Measurements from ENCODE around the gene SH2D3A. TPM values are rescaled to one million over a fixed set of nuclear protein-coding genes. Genes with fewer than 3 reads are reported as not detected.
"Not testable (repeated sequence)": the region's sequence is repeated elsewhere in the genome, so short reads cannot be mapped to it uniquely, and the experiment has no call there.

SH2D3A gene
- total RNA-seq, 2 donors from 2014 or later = 16.4 to 33.0 TPM

DNA sequence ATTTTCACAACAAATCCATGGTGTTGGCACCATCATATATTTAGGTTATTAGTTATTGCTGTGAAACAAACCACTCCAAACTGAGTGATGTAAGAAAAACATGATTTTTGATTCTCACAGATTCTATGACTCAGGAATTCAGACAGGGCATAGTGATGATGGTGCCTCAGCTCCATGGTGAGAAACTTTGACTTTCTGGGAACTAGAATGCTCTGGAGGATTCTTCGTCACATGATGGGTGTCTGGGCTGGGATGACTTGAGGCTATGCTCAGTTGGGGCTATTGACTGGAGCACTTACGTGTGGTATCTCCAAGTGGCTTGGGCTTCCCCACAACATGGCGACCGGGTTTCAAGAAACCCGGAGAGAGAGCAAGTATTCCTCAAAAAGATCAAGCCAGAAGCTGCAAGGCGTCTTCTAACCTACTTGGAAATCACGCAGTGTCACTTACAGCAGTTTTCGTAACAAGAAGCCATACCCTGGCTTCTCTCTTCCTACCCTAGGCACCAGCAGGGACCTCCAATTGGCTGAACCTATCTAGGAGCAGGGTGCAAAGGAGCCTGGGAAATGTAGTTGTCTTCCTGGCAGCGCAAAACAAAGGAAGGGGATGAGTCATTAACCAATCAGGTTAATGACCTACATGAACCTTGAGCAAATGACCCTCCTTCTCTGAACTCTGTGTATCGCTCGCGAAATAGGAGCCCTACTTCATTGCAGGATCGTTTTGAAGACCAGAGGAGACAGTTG lies 27.6 kb upstream of the SH2D3A start:
- DNase-seq (ENCODE audit: low spot score in 2 of 2) (no peak), ATAC-seq (no peak)
- peaks cover 5 to 73% of the 10 kb centered on the region in 2 donors for H3K36me3 Mint-ChIP-seq
- H3K9me3 Mint-ChIP-seq = peaks cover 3 to 17% of the 10 kb centered on the region in 2 donors
- H3K27ac Mint-ChIP-seq = no peak overlapping the region

DNA sequence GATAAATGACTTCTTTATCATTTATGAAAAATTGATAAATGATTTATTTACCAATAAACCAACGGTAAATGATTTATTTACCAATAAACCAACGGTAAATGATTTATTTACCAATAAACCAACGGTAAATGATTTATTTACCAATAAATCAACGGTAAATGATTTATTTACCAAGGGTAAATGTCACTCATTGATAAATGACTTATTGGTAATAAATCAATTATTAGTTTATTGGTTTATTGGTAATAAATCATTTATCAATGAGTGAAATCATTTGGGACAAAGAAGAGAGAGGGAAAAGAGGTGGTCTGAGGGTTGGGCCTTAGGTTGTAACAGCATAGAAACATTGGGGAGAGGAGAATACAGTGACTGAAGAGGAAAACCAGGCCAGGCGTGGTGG lies 26.7 kb upstream of the SH2D3A start:
- no peak for DNase-seq (ENCODE audit: low spot score in 2 of 2)
- Mint-ChIP-seq H3K36me3 (peaks cover 9 to 80% of the 10 kb centered on the region in 2 donors), H3K27ac (no peak overlapping the region), H3K9me3 (peaks cover 3 to 17% of the 10 kb centered on the region in 2 donors)
- ATAC-seq = no peak

DNA sequence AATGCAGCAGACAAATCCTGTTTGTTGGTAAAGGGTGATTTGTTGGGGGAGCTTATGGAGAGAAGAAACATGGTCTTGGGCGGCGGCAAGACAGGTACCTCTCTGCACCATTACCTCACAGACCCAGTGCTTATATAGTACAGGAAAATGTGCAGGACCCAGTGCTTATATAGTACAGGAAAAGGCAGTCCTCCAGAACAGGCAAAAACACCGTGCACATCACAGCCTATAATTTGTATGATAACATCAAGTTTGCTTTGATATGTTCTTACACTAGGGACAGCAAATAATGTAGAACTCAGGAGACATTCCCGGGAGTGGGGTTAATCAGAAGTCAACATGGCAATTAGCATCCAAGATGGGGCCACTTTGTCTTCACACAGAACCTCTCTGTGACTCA lies 26.2 kb upstream of the SH2D3A start:
- Mint-ChIP-seq H3K36me3 (peaks cover 9 to 81% of the 10 kb centered on the region in 2 donors), H3K27ac (no peak overlapping the region), H3K9me3 (peaks cover 3 to 17% of the 10 kb centered on the region in 2 donors)
- ATAC-seq = no peak
- no peak for DNase-seq (ENCODE audit: low spot score in 2 of 2)

DNA sequence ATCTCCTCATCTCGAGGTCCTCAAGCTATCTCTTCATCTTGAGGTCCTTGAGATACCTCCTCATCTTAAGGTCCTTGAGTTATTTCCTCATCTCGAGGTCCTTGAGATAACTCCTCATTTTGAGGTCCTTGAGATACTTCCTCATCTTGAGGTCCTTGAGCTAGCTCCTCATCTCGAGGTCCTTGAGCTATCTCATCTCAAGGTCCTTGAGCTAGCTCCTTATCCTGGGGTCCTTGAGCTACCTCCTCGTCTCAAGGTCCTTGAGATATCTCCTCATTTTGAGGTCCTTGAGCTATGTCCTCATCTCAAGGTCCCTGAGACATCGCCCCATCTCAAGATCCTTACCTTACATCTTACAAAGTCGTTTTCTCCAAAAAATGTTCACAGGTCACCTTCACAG lies 24.0 kb upstream of the SH2D3A start:
- peak overlapping the region; percentile 4 to 80 for H3K27ac Mint-ChIP-seq
- DNase-seq (ENCODE audit: low spot score in 2 of 2) (no peak), ATAC-seq (no peak)
- H3K36me3 Mint-ChIP-seq = peaks cover 9 to 81% of the 10 kb centered on the region in 2 donors
- peaks cover 3 to 17% of the 10 kb centered on the region in 2 donors for H3K9me3 Mint-ChIP-seq

DNA sequence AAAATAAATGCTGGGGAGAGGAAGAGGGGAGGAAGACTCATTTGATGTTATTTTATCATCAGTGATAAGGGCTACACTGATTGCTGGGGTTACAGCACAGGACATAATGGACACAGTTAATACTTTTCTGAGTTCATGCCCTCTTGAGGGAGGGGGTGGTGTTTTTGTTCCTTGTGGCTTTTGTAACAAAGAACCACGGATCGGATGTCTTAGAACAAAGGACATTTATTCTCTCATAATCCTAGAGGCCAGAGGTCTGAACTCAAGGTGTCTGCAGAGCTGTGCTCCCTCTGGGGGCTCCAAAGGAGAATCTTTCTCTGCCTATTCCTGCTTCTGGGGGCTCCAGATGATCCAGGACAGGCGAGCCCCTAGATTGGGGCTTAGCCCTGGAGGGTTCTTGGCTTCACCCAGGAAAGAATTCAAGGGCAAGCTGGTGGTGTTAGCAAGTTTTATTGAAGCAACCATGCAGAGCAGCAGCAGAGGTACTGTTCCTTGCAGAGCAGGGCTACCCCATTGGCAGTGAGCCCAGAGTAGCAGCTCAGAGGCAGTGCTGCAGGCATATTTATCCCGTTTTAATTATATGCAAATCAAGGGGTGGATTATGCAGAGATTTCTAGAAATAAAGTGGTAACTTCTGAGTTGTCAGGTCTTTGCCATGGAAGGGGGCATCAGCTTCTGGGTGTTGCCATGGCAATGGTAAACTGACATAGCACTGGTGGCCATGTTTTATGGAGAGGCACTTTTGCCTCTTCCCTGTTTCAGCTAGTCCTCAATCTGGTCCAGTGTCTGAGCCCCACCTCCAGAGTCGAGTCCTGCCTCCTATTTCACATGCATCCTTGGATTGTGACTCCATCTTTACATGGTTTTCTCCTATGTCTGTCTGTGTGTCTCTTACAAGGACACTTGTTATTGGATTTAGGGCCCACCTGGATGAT lies 23.2 kb upstream of the SH2D3A start:
- Mint-ChIP-seq H3K36me3 (peaks cover 14 to 81% of the 10 kb centered on the region in 2 donors), H3K9me3 (peaks cover 3 to 17% of the 10 kb centered on the region in 2 donors), H3K27ac (peak overlapping the region in 1 of 2 donors; percentile 4)
- ATAC-seq (no peak), DNase-seq (ENCODE audit: low spot score in 2 of 2) (no peak)

DNA sequence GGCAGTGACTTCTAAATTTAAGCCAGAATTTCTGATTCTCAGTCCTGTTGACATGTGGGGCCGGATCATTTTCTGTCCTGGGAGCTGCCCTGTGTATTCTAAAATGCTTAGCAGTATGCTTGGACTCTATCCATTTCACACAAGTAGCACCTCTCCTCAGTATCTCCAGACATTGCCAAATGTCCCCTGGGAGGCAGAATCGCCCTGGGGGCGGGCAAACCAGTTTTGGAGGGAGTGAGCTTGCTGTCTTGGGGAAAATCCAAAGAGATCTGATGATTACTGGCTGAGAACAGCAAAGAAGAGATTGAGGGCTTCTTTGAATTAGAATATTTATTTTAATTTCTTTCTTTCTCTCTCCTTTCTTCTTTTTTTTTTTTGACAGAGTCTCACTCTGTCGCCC lies 21.7 kb upstream of the SH2D3A start:
- DNase-seq (ENCODE audit: low spot score in 2 of 2) (no peak), ATAC-seq (no peak)
- Mint-ChIP-seq H3K36me3 (peaks cover 10 to 75% of the 10 kb centered on the region in 2 donors), H3K9me3 (peaks cover 0 to 10% of the 10 kb centered on the region in 2 donors), H3K27ac (peak overlapping the region in 1 of 2 donors; percentile 57)

DNA sequence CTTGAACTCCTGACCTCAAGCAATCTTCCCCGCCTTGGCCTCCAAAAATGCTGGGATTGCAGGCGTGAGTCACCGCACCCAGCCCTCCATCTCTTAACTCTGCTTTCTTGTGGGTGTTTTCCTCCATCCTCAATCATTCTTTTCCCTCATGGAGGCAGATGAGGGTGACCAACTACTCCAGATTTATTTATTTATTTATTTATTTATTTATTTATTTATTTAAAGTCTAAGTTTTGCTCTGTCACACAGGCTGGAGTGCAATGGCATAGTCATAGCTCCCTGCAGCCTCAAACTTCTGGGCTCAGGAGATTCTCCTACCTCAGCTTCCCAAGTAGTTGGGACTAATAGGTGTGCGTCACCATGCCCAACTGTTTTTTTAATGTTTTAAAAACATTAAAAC lies 20.2 kb upstream of the SH2D3A start:
- DNase-seq (ENCODE audit: low spot score in 2 of 2) (no peak), ATAC-seq (no peak)
- H3K36me3 Mint-ChIP-seq = peaks cover 10 to 60% of the 10 kb centered on the region in 2 donors

DNA sequence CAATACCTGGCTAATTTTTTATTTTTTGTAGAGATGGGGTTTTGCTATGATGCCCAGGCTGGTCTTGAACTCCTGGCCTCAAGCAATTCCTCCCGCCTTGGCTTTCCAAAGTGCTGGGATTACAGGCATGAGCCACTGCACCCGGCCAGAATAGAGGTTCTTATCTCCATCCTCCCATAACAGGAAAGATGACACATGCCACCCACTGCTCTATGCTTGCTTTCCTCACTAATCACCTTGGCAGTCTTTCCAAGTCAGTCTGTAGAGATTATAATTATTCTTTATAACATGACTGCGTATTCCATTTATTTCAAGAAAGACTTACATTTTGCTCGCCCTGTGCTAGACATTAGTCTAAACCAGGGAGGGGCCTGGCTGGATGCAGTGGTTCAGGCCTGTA lies 12.0 kb upstream of the SH2D3A start:
- peaks cover 24 to 47% of the 10 kb centered on the region in 2 donors for H3K36me3 Mint-ChIP-seq
- H3K9me3 Mint-ChIP-seq = peaks cover 7 to 17% of the 10 kb centered on the region in 2 donors
- H3K27ac Mint-ChIP-seq = peak overlapping the region in 1 of 2 donors; percentile 68
- no peak for DNase-seq (ENCODE audit: low spot score in 2 of 2)
- peak in 1 of 2 donors; percentile 44 for ATAC-seq

More for the DNA sequence above, 20.2 kb upstream of the SH2D3A start:
- Mint-ChIP-seq H3K9me3 (peaks cover 0 to 10% of the 10 kb centered on the region in 2 donors), H3K27ac (peak overlapping the region in 1 of 2 donors; percentile 86)

DNA sequence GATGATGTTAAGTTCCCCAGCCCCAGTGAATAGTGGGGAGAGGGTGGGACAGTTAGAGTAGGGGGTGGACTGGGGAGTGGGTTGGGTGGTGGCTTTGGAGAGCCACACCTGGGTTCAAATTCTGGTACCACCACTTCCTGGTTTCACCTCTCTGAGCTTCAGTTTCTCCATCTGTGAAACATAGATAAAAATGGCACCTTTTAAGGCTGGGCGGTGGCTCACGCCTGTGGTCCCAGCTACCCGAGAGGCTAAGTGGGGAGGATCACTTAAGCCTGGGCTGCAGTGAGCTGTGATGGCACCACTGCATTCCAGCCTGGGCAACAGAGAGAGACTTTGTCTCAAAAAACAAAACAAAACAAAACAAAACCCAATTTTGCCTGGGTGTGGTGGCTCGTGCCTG lies 11.2 kb upstream of the SH2D3A start:
- ATAC-seq = peak in 1 of 2 donors; percentile 32
- Mint-ChIP-seq H3K36me3 (peaks cover 24 to 53% of the 10 kb centered on the region in 2 donors), H3K9me3 (peaks cover 7 to 17% of the 10 kb centered on the region in 2 donors), H3K27ac (peak overlapping the region; percentile 68 to 77)
- DNase-seq (ENCODE audit: low spot score in 2 of 2) = no peak

DNA sequence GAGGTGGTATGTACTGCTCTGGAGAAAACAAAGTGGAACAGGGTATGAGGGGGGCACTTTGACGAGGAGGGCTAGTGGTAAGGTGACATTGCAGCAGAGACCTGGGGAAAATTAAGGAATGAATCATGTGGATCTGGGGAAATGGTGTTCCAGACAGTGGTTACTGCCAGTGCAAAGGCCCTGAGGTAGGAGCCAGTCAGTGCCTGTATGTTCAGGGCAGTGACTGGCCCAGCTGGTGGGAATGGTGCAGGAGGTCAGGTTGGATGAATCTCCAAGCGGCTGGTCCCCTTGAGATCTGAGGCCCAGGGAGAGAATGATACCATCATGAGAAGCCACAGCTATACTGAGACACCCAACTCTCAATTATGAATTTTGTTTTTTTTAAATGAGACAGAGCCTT lies 10.2 kb upstream of the SH2D3A start:
- Mint-ChIP-seq H3K9me3 (peaks cover 7 to 17% of the 10 kb centered on the region in 2 donors), H3K36me3 (peaks cover 24 to 56% of the 10 kb centered on the region in 2 donors), H3K27ac (no peak overlapping the region)
- DNase-seq (ENCODE audit: low spot score in 2 of 2) (no peak), ATAC-seq (no peak)

DNA sequence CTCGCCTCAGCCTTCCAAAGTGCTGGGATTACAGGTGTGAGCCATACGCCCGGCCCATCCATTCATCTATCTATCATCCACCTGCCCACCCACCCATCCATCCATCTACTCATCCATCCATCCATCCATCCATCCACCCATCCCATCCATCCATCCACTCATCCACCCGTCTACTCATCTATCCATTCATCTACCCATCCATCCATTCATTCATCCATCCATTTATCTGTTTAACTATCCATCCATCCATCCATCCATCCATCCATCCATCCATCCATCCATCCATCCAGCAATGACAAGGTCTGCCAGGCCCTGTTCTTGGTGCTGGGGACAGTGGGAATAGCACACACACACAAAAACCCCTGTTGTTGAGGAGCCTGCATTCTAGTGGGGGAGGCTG lies 9.8 kb upstream of the SH2D3A start:
- peaks cover 24 to 60% of the 10 kb centered on the region in 2 donors for H3K36me3 Mint-ChIP-seq
- DNase-seq (ENCODE audit: low spot score in 2 of 2) (no peak), ATAC-seq (no peak)
- peaks cover 7 to 17% of the 10 kb centered on the region in 2 donors for H3K9me3 Mint-ChIP-seq
- H3K27ac Mint-ChIP-seq = no peak overlapping the region

DNA sequence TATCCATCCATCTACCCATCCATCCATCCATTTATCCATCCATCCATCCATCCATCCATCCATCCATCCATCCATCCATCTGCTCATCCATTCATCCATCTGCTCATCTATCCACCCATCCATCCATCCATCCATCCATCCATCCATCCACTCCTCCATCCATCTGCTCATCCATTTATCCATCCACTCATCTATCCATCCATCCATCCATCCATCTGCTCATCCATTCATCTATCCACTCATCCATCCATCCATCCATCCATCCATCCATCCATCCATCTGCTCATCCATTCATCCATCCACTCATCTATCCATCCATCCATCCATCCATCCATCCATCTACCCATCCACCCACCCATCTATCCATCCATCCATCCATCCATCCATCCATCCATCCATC lies 8.8 kb upstream of the SH2D3A start:
- ATAC-seq = not testable (repeated sequence)

DNA sequence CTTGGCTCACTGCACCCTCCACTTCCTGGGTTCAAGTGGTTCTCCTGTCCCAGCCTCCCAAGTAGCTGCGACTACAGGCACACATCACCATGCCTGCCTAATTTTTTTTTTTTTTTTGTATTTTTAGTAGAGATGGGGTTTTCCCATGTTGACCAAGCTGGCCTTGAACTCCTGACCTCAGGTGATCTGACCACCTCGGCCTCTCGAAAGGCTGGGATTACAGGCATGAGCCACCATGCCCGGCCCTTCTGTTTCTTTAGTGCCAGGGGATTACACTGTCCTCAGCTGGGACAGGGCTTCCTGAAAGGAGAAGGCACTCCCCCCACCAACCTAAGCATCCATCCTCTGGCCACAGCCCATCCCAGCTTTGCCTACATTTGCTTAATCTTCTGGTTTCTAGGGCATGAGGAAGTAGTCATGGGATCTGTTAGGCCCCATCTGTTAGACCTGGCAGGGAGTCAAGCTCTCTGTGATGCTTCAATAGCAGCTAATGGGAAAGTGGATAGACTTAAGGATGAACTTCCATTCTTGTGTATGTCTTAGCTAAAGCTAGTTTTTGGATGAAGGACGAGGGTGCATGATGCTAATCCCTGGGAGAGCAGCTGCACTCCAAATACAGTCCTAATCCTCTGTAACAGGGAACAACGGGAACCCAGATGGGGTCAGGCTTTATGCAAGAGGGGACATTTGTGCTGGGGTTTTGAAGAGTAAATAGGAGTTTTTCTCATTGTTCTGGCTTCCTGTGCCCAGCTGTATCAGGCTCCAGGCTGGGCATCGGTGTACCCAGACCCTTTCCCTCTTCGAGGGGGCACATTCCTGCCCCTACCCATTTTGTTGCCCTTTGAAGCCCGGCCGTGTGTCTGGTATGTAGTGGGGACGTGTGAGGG lies 7.8 kb upstream of the SH2D3A start:
- ATAC-seq (no peak), DNase-seq (ENCODE audit: low spot score in 2 of 2) (no peak)
- Mint-ChIP-seq H3K27ac (no peak overlapping the region), H3K9me3 (peaks cover 7 to 17% of the 10 kb centered on the region in 2 donors), H3K36me3 (peaks cover 24 to 52% of the 10 kb centered on the region in 2 donors)

More for the DNA sequence above, 8.8 kb upstream of the SH2D3A start:
- Mint-ChIP-seq H3K9me3 (peaks cover 7 to 17% of the 10 kb centered on the region in 2 donors), H3K36me3 (peaks cover 24 to 55% of the 10 kb centered on the region in 2 donors)
- not testable (repeated sequence) for H3K27ac Mint-ChIP-seq; DNase-seq (ENCODE audit: low spot score in 2 of 2)

DNA sequence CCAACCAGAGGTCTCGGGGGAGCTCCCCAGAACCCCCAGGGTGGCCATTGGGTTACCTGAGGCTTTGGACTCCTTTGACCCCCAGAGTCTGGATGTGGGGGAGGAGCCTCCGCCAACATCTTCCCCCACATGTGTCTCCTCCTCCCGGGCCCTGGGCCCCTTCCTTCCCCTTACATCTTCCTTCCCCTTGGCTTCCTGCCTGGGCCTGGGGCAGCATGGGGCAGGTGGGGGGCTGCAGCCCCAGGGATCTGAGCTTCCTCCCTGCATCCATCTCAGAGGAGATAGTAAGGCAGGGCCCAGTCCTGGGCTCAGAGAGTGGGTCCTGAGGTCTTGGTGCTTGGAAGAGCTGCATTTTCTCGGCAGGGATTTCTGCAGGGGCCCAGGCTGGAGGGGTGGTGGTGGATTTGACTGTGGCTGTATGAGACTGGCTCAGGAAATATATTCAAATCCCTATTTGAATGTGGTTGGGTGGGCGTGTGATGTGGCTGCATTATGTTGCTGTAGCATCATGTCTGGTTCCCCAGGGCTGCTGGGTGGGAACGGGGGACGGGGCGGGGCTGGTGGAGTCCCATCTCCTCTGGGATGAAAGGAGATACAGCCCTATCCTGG lies 6.2 kb upstream of the SH2D3A start:
- ATAC-seq (peak; percentile 46 to 68), DNase-seq (ENCODE audit: low spot score in 2 of 2) (peak; percentile 60 to 65)
- peaks cover 7 to 17% of the 10 kb centered on the region in 2 donors for H3K9me3 Mint-ChIP-seq
- H3K27ac Mint-ChIP-seq = peak overlapping the region; percentile 87 to 96
- peaks cover 24 to 52% of the 10 kb centered on the region in 2 donors for H3K36me3 Mint-ChIP-seq

DNA sequence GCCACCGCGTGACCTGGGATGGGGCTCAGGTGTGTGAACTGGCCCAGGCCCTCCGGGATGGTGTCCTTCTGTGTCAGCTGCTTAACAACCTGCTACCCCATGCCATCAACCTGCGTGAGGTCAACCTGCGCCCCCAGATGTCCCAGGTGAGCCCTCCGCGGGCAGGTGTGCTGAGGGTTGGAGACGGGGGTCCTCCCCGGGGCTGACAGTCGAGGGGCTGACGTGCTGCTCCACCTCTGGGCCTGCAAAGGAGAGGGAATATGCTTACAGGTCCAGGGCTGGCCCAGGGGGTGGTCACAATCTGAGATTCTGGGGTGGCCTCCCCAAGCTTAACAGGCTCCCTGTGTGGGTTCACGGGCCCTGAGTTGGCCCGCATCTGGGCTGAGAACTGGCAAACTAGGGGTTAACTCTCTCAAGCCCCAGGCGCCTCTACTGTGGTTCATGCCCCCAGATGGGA lies 5.7 kb upstream of the SH2D3A start:
- Mint-ChIP-seq H3K9me3 (peaks cover 7 to 17% of the 10 kb centered on the region in 2 donors), H3K27ac (peak overlapping the region; percentile 87 to 96), H3K36me3 (peaks cover 24 to 47% of the 10 kb centered on the region in 2 donors)
- ATAC-seq = peak in 1 of 2 donors; percentile 27
- no peak for DNase-seq (ENCODE audit: low spot score in 2 of 2)
